K562 (cell line): ENCODE results near the gene MLN. TPM values are rescaled to one million over a fixed set of nuclear protein-coding genes. Genes with fewer than 3 reads are reported as not detected.

Experiments used
- AFF1 ChIP-seq, 2 experiments: fragments of 450-650 bp; IDR thresholded peaks; 2 replicates each; pipeline ENCODE4 v1.6.1; 2018; ENCODE audit warnings: mild to moderate bottlenecking in 2 of 2, low read depth in 1 of 2; ENCODE audit not compliant: partially characterized antibody in 2 of 2
- ARID1B ChIP-seq: fragments of 450-650 bp; IDR thresholded peaks from 2 replicates; pipeline ENCODE4 v1.6.1; 2016; ENCODE audit warnings: antibody characterized with exemption, mild to moderate bottlenecking, inconsistent platforms
- BCOR ChIP-seq: fragments of 450-650 bp; IDR thresholded peaks from 2 replicates; pipeline ENCODE4 v1.6.1; 2016
- CREM ChIP-seq: IDR thresholded peaks from 2 replicates; pipeline ENCODE4 v1.6.1; 2014; ENCODE audit warnings: antibody characterized with exemption, low read depth
- EP400 ChIP-seq: fragments of 450-650 bp; IDR thresholded peaks from 2 replicates; pipeline ENCODE4 v1.6.1; 2017; ENCODE audit warnings: antibody characterized with exemption, mild to moderate bottlenecking, moderate library complexity
- ETV6 ChIP-seq, 3 experiments: fragments of 150-350 bp in 1 of 3; sonication (generic) in 1 of 3; formaldehyde crosslinking in 1 of 3; IDR thresholded peaks; 2 replicates each; pipeline versions ENCODE4 v1.6.1 to v1.8.0; 2014 to 2022; ENCODE audit warnings: borderline replicate concordance in 2 of 3, low read depth in 2 of 3, antibody characterized with exemption in 1 of 3, low read length in 1 of 3, mild to moderate bottlenecking in 1 of 3, missing genetic modification reagents in 1 of 3
- FOXA3 ChIP-seq, 2 experiments: fragments of 450-650 bp in 1 of 2; sonication (generic) in 1 of 2; formaldehyde crosslinking; IDR thresholded peaks in 1 of 2; conservative IDR thresholded peaks in 1 of 2; 2 replicates each; pipeline versions ENCODE4 v1.4.0 to v1.8.0; 2020 to 2022; ENCODE audit warnings: mild to moderate bottlenecking in 2 of 2, missing genetic modification reagents in 1 of 2
- GABPB1 ChIP-seq: sonication (generic); formaldehyde crosslinking; IDR thresholded peaks from 2 replicates; pipeline ENCODE4 v1.8.0; 2022; ENCODE audit warnings: mild to moderate bottlenecking, missing genetic modification reagents
- NCOA1 ChIP-seq: fragments of 450-650 bp; IDR thresholded peaks from 2 replicates; pipeline ENCODE4 v1.6.1; 2016; ENCODE audit warnings: low read depth
- NCOA2 ChIP-seq, 2 experiments: fragments of 450-650 bp; IDR thresholded peaks; 2 replicates each; pipeline ENCODE4 v1.6.1; 2018; ENCODE audit warnings: mild to moderate bottlenecking in 2 of 2, moderate library complexity in 1 of 2; ENCODE audit not compliant: partially characterized antibody in 2 of 2
- NCOA6 ChIP-seq: fragments of 450-650 bp; IDR thresholded peaks from 2 replicates; pipeline ENCODE4 v1.6.1; 2017; ENCODE audit warnings: mild to moderate bottlenecking
- NR2F6 ChIP-seq: fragments of 450-650 bp; formaldehyde crosslinking; IDR thresholded peaks from 2 replicates; pipeline ENCODE4 v1.4.0; 2020; ENCODE audit warnings: mild to moderate bottlenecking
- RCOR1 ChIP-seq, 2 experiments: IDR thresholded peaks; 2 replicates each; pipeline ENCODE4 v1.6.1; 2012; ENCODE audit warnings: low read depth in 2 of 2, low read length in 2 of 2, borderline replicate concordance in 1 of 2, improper control_type of control experiment in 1 of 2
- SIN3B ChIP-seq: fragments of 450-650 bp; IDR thresholded peaks from 2 replicates; pipeline ENCODE4 v1.6.1; 2017; ENCODE audit warnings: low read depth, mild to moderate bottlenecking, moderate library complexity
- SMC3 ChIP-seq: conservative IDR thresholded peaks from 2 replicates; pipeline ENCODE4 v1.6.1; 2011; ENCODE audit warnings: low read depth, low read length, improper control_type of control experiment; ENCODE audit not compliant: insufficient read depth
- ZKSCAN3 ChIP-seq: fragments of 250-450 bp; sonication (Bioruptor Pico); IDR thresholded peaks from 2 replicates; pipeline ENCODE4 v1.4.0; 2020
- ZNF431 ChIP-seq: sonication (generic); formaldehyde crosslinking; IDR thresholded peaks from 2 replicates; pipeline ENCODE4 v1.8.0; 2022; ENCODE audit warnings: mild to moderate bottlenecking, missing genetic modification reagents
- polyA plus RNA-seq, 8 experiments: library from polyadenylated mRNA; depleted of rRNA in 4 of 8; stranded (reverse) in 5 of 8; unstranded in 3 of 8; fragments of >200 nt; fragmentation: Nextera tagmentation in 2 of 8; fragmentation: Illumina TruSeq in 1 of 8; extraction: Ambion mirVana in 2 of 8; extraction: Trizol in 1 of 8; gene quantifications; 2 replicates each; pipeline versions ENCODE4 v1.2.1 to v1.2.3, GENCODE V29; 2011 to 2014; ENCODE audit warnings: inconsistent platforms in 1 of 8, missing spikeins in 1 of 8
- total RNA-seq, 7 experiments: library from RNA; depleted of rRNA in 6 of 7; stranded (reverse); fragments of >200 nt in 6 of 7; fragmentation: Illumina TruSeq in 2 of 7; extraction: Trizol in 2 of 7; gene quantifications; 2 replicates each; pipeline versions ENCODE4 v1.2.1 to v1.2.3, GENCODE V29; 2011 to 2021; ENCODE audit warnings: low replicate concordance in 1 of 7
- TF ChIP-seq, protein P1 (sequence below): fragments of 450-650 bp; IDR thresholded peaks from 2 replicates; pipeline ENCODE4 v1.6.1; 2016; ENCODE audit warnings: mild to moderate bottlenecking
- TF ChIP-seq, protein P2 (sequence below): sonication (generic); formaldehyde crosslinking; IDR thresholded peaks from 2 replicates; pipeline ENCODE4 v1.5.0; 2020; ENCODE audit warnings: missing genetic modification reagents
- TF ChIP-seq, protein P3 (sequence below): fragments of 450-650 bp; IDR thresholded peaks from 2 replicates; pipeline ENCODE4 v1.6.1; 2014; ENCODE audit warnings: low read depth, mild to moderate bottlenecking, moderate library complexity, borderline replicate concordance

MLN gene
- total and polyA plus RNA-seq, 9 of the 15 experiments (the other 6 are each of a cell fraction or from before 2014, with no cell fraction given), result not detected

GRCh38 chr6:33812669-33813068 lies 8.9 kb upstream of the MLN start (continued):
- TF ChIP-seq, protein P1, sequence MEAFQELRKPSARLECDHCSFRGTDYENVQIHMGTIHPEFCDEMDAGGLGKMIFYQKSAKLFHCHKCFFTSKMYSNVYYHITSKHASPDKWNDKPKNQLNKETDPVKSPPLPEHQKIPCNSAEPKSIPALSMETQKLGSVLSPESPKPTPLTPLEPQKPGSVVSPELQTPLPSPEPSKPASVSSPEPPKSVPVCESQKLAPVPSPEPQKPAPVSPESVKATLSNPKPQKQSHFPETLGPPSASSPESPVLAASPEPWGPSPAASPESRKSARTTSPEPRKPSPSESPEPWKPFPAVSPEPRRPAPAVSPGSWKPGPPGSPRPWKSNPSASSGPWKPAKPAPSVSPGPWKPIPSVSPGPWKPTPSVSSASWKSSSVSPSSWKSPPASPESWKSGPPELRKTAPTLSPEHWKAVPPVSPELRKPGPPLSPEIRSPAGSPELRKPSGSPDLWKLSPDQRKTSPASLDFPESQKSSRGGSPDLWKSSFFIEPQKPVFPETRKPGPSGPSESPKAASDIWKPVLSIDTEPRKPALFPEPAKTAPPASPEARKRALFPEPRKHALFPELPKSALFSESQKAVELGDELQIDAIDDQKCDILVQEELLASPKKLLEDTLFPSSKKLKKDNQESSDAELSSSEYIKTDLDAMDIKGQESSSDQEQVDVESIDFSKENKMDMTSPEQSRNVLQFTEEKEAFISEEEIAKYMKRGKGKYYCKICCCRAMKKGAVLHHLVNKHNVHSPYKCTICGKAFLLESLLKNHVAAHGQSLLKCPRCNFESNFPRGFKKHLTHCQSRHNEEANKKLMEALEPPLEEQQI, result no peak
- 0 out of 2 replicates have a peak, but pooled peaks have one; percentile 35 for TF ChIP-seq NCOA6
- no peak for TF ChIP-seq ZKSCAN3 (CRISPR knock-in tag)
- peak; percentile 42; the same call in 1 of the 2 replicates for TF ChIP-seq CREM
- TF ChIP-seq GABPB1 (CRISPR knock-in tag), result peak; percentile 61; the same call in 1 of the 2 replicates
- 0 out of 2 replicates have a peak, but pooled peaks have one; percentile 29 for TF ChIP-seq NCOA1
- 0 out of 2 replicates have a peak, but pooled peaks have one; percentile 11 for TF ChIP-seq SMC3
- no peak for TF ChIP-seq NCOA2 (IDR thresholded peaks at IDR 0.05; ENCODE audit: partially characterized antibody in 2 of 2)
- no peak for TF ChIP-seq ETV6 (IDR thresholded peaks at IDR 0.05; ENCODE audit: borderline replicate concordance in 1 of 2, low read depth in 2 of 2, low read length in 1 of 2)
- peak; percentile 29; the same call in 1 of the 2 replicates for TF ChIP-seq ETV6 (CRISPR knock-in tag; IDR thresholded peaks at IDR 0.05; ENCODE audit: borderline replicate concordance)
- no peak for TF ChIP-seq ZNF431
- TF ChIP-seq SIN3B, result no peak
- TF ChIP-seq RCOR1 (IDR thresholded peaks at IDR 0.05; ENCODE audit: borderline replicate concordance in 1 of 2, low read depth in 2 of 2, low read length in 2 of 2), result peak in 1 of 2 experiments; percentile 69; a peak in 2 of 4 replicates
- no peak for TF ChIP-seq NR2F6
- TF ChIP-seq AFF1 (IDR thresholded peaks at IDR 0.05; ENCODE audit: low read depth in 1 of 2, partially characterized antibody in 2 of 2), result peak in 1 of 2 experiments; percentile 93
- TF ChIP-seq ARID1B, result no peak
- no peak for TF ChIP-seq BCOR
- TF ChIP-seq, protein P2, sequence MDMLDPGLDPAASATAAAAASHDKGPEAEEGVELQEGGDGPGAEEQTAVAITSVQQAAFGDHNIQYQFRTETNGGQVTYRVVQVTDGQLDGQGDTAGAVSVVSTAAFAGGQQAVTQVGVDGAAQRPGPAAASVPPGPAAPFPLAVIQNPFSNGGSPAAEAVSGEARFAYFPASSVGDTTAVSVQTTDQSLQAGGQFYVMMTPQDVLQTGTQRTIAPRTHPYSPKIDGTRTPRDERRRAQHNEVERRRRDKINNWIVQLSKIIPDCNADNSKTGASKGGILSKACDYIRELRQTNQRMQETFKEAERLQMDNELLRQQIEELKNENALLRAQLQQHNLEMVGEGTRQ, result peak; percentile 35; the same call in 1 of the 2 replicates
- TF ChIP-seq EP400, result no peak
- TF ChIP-seq, protein P3, sequence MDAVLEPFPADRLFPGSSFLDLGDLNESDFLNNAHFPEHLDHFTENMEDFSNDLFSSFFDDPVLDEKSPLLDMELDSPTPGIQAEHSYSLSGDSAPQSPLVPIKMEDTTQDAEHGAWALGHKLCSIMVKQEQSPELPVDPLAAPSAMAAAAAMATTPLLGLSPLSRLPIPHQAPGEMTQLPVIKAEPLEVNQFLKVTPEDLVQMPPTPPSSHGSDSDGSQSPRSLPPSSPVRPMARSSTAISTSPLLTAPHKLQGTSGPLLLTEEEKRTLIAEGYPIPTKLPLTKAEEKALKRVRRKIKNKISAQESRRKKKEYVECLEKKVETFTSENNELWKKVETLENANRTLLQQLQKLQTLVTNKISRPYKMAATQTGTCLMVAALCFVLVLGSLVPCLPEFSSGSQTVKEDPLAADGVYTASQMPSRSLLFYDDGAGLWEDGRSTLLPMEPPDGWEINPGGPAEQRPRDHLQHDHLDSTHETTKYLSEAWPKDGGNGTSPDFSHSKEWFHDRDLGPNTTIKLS, result no peak
- no peak for TF ChIP-seq FOXA3 (CRISPR knock-in tag; conservative IDR thresholded peaks at IDR 0.05 in 1 of 2, IDR thresholded peaks at IDR 0.05 in 1 of 2)
